ENCODE results near the gene SLC26A6. TPM values are rescaled to one million over a fixed set of nuclear protein-coding genes. Genes with fewer than 3 reads are reported as not detected.

The SLC26A6 gene
- total and polyA plus RNA-seq, 2 of the 13 experiments (the other 11 are each of a cell fraction or from before 2014, with no cell fraction given), result 40.7 to 184 TPM

GRCh38 chr3:48656061-48656840 lies 21.0 kb upstream of the SLC26A6 start (continued):
- TF ChIP-seq ARID5B (CRISPR knock-in tag; IDR thresholded peaks at IDR 0.05) (no peak), ZMYM4 (CRISPR knock-in tag; IDR thresholded peaks at IDR 0.05) (no peak; the same call in 1 of the 2 replicates), ZNF543 (CRISPR knock-in tag; IDR thresholded peaks at IDR 0.05) (no peak), YEATS4 (CRISPR knock-in tag; IDR thresholded peaks at IDR 0.05; ENCODE audit: borderline replicate concordance) (no peak), BRF2 (CRISPR knock-in tag; IDR thresholded peaks at IDR 0.05) (no peak), ZNF234 (CRISPR knock-in tag; conservative IDR thresholded peaks at IDR 0.05) (0 out of 2 replicates have a peak, but pooled peaks have one; percentile 33), NFE2 (CRISPR knock-in tag; IDR thresholded peaks at IDR 0.05) (no peak), ZNF605 (CRISPR knock-in tag; IDR thresholded peaks at IDR 0.05) (no peak), CBX1 (IDR thresholded peaks at IDR 0.05; ENCODE audit: low read depth) (no peak), GATAD1 (CRISPR knock-in tag; IDR thresholded peaks at IDR 0.05) (0 out of 2 replicates have a peak, but pooled peaks have one; percentile 16), NR1H2 (CRISPR knock-in tag; IDR thresholded peaks at IDR 0.05; ENCODE audit: borderline replicate concordance, low read depth) (no peak), ZNF781 (CRISPR knock-in tag; IDR thresholded peaks at IDR 0.05; ENCODE audit: borderline replicate concordance, not compliant biosample characterization) (no peak)
- TF ChIP-seq, protein P1, sequence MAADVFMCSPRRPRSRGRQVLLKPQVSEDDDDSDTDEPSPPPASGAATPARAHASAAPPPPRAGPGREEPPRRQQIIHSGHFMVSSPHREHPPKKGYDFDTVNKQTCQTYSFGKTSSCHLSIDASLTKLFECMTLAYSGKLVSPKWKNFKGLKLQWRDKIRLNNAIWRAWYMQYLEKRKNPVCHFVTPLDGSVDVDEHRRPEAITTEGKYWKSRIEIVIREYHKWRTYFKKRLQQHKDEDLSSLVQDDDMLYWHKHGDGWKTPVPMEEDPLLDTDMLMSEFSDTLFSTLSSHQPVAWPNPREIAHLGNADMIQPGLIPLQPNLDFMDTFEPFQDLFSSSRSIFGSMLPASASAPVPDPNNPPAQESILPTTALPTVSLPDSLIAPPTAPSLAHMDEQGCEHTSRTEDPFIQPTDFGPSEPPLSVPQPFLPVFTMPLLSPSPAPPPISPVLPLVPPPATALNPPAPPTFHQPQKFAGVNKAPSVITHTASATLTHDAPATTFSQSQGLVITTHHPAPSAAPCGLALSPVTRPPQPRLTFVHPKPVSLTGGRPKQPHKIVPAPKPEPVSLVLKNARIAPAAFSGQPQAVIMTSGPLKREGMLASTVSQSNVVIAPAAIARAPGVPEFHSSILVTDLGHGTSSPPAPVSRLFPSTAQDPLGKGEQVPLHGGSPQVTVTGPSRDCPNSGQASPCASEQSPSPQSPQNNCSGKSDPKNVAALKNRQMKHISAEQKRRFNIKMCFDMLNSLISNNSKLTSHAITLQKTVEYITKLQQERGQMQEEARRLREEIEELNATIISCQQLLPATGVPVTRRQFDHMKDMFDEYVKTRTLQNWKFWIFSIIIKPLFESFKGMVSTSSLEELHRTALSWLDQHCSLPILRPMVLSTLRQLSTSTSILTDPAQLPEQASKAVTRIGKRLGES (CRISPR knock-in tag; IDR thresholded peaks at IDR 0.05; ENCODE audit: borderline replicate concordance), result no peak
- TF ChIP-seq, protein P2, sequence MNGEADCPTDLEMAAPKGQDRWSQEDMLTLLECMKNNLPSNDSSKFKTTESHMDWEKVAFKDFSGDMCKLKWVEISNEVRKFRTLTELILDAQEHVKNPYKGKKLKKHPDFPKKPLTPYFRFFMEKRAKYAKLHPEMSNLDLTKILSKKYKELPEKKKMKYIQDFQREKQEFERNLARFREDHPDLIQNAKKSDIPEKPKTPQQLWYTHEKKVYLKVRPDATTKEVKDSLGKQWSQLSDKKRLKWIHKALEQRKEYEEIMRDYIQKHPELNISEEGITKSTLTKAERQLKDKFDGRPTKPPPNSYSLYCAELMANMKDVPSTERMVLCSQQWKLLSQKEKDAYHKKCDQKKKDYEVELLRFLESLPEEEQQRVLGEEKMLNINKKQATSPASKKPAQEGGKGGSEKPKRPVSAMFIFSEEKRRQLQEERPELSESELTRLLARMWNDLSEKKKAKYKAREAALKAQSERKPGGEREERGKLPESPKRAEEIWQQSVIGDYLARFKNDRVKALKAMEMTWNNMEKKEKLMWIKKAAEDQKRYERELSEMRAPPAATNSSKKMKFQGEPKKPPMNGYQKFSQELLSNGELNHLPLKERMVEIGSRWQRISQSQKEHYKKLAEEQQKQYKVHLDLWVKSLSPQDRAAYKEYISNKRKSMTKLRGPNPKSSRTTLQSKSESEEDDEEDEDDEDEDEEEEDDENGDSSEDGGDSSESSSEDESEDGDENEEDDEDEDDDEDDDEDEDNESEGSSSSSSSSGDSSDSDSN (CRISPR knock-in tag; IDR thresholded peaks at IDR 0.05), result peak; percentile 41; the same call in 1 of the 2 replicates

Measured in HepG2 (cell line).